HG02943 (cell line): Measurements from ENCODE around the gene PTPRN.
A peak's percentile ranks its signal among the peaks of the same experiment; 100 is the strongest.

Source experiments
- ATAC-seq: cut with Tn5 transposase; IDR thresholded peaks from one replicate; pipeline ENCODE4 v1.9.1; 2021; ENCODE audit warnings: mild to moderate bottlenecking, low read depth, moderate library complexity; ENCODE audit not compliant: unreplicated experiment

PTPRN gene

GRCh38 chr2:219308142-219309101 lies 779 bp downstream of the PTPRN start:
- no peak for ATAC-seq

- ATAC-seq: no peak
Observed at GRCh38 chr2:219306047-219306446, 3.2 kb downstream of the PTPRN start.

DNA sequence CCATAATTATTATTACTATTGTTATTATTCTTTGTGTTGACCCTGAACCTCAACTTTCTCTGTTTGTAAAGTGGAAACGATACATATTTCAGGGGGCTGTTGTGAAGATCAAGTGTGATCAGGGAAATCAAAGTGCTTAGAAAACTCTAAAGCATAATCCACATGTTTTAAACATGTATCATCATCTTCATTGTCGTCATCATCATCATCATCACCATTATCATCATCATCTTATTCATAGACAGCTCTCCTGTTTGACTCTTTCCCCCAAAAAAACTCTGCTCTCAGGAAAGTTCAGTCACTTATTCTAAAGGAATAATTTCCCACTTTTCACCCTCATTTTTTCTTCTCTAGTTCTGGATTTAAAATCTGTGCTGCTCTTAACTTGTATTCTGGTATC lies 5.0 kb downstream of the PTPRN start:
- ATAC-seq: no peak

- ATAC-seq: no peak
Observed at GRCh38 chr2:219302412-219302968, 6.7 kb downstream of the PTPRN start.

GRCh38 chr2:219300022-219300421 lies 9.2 kb downstream of the PTPRN start:
- ATAC-seq: no peak

- no peak for ATAC-seq
Observed at GRCh38 chr2:219299372-219299760, 9.8 kb downstream of the PTPRN start.

- no peak for ATAC-seq
Observed at GRCh38 chr2:219298759-219299371, 10.3 kb downstream of the PTPRN start.

DNA sequence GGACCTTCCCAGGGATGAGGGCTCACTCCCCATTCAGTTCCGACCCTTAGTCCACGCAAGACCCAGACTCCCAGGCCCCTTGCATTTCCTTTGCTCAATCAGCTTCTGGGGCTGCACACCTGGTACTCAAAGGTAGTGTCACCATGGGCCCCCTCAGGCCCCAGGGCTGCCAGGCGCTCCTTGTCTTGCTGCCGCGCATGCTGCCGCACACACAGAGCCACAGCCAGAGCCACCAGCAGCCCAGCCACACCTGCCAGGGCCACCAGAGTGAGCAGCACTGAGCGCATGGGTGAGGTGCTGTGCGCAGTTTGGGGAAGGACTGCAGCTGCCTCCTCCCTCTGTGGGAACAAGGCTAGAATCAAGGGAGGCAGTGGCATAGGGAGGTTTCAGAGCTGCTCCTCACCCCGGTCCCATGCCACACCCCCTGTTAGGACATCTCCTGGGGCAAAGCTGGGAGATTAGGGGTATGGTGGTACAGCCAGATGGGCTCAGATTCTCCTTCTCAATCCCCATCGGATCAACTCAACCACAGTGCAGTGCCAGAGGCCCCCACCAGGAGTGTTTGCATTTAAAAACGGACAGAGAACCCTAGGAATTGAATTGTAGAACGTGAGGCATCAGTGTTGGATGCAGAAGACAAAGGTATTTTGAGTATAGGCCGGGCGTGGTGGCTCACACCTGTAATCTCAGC lies 11.3 kb downstream of the PTPRN start:
- ATAC-seq: no peak

DNA sequence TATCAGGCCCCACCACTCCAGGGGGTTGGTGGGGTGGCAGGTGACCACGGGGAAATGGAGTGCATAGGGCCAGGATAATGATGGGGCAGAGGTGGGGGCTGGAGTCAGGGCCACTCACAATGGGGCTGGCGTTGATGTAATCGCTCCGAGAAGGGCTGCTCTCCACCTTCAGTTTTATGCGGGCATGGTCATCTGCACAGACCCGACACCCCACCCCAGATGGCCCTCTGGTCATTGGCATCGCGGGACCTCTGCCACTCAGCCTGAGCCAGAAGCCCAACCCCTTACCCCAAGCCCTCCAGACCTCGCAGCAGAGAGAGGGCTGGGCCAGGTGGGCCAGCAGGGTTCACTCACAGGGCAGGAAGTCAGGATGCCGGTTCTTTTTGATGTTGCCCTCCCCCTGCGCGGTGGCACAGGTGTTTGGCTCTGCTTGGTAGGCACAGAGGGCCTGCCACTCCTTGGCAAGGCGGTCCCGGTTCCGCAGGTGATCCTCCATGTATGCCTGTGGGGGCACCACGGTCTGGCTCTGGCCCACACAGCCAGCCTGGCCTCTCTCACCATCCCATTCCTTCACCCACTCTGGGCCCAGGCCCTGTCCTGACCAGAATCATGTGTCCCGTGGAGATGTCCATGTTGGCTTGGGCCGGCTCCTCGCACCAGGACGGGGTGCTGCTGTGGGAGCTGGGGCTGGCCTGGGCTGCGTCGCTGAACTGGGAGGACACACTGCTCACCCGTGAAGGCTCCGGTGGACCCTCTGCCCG lies 12.4 kb downstream of the PTPRN start:
- ATAC-seq: no peak

DNA sequence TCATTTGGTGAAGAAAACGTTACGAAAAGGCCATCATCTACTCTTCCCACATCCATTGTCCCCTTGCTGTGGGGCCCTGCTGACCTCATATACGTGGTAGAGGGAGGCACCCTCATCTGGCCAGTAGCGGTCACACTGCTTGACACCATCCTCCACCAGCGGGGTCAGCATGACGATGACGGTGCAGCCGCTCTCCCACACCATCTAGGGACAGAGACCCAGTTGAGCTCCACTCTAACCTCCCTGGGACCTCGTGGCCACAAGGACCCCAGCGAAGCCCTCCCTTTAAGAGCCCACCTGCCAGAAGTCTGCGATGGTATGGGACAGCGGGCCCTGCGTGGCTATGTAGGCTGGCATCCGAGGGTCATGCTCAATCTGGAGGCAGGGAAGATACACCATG lies 13.1 kb downstream of the PTPRN start:
- no peak for ATAC-seq

- ATAC-seq: peak; percentile 67
Observed at GRCh38 chr2:219294356-219295351, 14.5 kb downstream of the PTPRN start.

- no peak for ATAC-seq
Observed at GRCh38 chr2:219293736-219294231, 15.4 kb downstream of the PTPRN start.

DNA sequence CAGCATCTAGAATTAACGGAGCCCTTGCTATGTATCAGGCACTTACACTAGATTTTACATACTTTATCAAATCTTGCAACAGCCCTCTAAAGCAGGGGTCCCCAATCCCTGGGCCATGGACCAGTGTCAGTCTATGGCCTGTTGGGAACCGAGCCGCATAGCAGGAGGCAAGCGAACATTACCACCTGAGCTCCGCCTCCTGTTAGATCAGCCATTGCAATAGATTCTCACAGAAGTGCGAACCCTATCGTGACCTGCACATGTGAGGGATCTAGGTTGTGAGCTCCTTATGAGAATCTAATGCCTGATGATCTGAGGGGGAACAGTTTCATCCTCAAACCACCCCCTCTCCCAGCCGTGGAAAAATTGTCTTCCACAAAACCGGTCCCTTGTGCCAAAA lies 16.6 kb downstream of the PTPRN start:
- ATAC-seq: no peak

DNA sequence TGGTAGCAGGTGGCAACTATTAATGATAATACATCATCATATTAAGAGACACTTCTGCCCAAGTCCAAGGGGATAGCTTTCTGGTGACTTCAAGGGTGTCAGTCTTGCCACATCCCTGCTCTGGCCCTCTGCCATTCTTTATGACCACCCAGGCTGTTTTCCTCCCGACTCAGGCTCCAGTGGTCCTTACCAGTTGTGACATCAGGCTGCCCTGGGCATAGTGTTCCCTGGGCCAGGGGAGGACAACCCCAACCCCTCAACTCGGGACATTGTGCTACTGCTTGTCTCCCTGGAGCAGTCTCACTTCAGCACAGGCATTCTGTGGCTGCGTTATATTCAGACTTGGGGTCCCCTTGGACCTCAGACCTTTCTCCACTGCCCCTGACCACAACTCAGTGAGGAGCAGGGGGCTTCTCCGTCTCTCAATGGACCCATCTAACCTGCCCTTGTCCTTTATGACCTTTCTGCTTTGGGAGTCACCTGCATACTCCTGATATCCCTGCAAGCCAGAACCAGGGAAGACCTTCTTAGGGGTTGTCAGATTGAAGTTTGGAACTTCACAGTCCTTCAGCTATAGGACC lies 17.2 kb downstream of the PTPRN start:
- ATAC-seq: no peak

- ATAC-seq: no peak
Observed at GRCh38 chr2:219291394-219291793, 17.8 kb downstream of the PTPRN start.

DNA sequence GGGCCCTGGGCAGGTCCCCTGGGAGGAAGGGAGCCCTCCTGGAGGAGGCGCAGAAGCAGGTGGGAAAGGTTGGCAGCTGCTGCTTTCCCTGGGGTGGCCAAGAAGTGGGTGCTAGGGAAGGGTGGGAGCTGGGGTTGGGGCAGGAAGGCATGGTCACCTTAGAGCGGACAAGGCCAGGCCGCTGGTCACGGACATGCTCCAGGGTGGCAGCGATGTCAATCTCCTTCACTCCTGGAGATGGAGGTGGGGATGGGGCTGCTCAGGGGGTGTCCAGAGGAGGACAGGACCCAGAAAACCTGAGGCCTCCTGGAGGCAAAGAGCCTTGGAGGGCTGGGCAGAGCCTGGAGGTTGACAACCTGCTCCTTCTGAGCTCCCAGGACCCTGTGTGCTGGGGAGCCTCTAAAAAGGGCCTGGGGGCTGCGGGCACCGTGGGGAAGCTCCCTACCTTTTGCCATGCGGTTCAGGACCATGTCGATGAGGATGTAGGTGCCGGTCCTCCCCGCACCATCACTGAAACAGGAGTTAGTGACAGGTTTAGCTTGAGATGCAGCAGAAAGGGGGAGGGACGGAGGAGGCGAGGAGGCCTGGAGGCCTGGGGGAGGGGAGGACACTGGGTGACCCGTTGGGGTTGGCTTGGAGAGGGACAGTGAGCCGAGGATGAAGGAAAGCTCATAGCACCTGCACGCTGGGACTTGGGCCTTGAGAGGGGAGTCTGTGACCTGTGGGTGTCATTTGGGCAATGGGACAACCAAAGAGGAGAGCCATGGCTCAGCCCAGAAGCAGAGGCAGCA lies 18.6 kb downstream of the PTPRN start:
- ATAC-seq: no peak

GRCh38 chr2:219289537-219290361 lies 19.5 kb downstream of the PTPRN start:
- no peak for ATAC-seq
